ENCODE data around the gene CRYGB.
"Not testable (repeated sequence)": the region's sequence is repeated elsewhere in the genome, so short reads cannot be mapped to it uniquely, and the experiment has no call there.

The CRYGB gene

DNA sequence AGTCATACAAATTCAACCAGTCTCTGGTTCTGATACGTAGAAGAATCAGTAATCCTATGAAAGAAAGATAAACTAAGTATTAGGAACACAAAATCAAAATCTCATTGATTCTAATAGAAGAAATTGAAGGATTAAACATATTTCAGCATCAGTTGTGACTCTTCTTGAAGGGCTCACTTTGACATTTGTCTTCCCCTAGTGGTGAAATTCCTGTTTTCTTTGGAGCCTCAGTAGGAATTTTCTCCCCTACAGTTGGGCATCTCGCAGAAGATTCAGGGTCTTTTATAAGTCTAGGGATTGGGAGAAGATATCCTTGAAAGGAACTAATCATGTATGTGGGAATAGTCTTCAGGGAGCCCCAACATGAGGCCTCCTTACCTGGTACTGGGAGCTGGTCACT lies 2.8 kb upstream of the CRYGB start:
- DNase-seq, result no peak

DNA sequence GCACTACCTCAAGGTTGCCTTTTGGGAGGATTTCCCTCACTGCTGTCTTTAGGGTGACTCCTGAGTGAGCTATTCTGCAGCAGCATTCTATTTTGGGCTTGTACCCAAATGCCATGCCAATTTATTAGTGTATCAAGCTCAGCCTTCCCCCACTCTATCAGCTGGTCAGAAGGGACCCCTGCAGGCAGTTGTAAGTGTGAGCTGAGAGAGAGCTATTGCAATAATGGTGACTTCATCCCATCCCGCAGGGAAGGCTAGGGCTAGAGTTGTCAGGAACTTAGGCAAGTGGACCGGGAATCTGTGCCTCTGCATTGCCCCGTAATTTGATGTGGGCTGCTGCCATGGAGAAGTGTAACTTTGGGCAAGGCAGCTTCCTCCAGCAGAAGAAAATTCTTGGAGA lies 1.8 kb upstream of the CRYGB start:
- DNase-seq, result no peak

DNA sequence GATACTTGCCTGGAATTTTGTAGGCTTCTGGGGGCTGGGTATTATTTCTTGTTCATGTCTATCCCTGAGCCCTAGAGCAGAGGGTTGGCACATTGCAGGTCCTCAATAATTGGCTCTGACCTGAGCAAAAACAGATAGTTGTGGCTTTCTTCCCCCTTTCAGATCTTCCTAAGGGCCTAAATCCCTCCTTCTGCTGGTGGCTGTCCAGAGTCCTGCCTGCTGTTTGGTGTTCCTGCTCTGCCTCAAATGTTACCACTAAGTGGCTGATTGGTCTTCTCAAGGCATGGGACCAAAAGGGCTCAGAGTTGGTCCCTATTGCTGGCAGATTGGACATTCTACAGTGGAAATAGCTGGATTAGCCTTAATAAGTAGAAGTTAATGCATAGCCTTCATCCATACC lies 1.1 kb upstream of the CRYGB start:
- no peak for DNase-seq

DNA sequence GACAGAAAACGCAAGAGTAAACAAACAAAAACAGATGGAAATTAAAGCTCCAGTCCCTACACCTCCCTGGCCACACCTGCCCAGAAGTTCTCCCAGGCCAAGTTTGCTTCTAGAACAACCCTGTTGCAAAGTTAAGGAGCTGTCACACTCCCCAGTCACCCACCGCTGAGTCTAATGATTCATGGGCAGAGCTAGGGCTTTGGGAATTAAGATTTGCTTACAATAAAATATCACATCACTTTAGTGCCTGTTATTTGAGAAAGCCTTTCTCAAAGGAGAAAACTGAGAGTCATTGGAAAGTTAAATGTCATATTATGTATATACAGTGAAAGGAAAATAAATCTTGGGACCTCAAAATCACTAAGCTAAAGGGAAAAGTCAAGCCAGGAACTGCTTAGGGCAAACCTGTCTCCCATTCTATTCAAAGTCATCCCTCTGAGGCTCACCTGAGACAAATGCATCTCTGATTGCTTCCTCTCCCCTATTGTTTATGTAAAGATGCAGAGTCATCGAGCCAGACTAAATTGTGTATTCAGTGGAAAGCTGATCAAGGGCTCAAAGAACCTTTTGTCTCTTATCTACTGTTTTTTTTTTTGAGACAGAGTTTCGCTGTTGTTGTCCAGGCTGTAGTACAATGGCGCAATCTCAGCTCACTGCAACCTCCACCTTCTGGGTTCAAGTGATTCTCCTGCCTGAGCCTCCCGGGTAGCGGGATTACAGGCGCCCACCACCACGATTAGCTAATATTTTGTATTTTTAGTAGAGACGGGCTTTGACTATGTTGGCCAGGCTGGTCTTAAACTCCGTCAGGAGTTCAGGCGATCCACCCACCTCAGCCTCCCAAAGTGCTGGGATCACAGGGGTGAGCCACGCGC lies 2.8 kb downstream of the CRYGB start:
- no peak for DNase-seq

DNA sequence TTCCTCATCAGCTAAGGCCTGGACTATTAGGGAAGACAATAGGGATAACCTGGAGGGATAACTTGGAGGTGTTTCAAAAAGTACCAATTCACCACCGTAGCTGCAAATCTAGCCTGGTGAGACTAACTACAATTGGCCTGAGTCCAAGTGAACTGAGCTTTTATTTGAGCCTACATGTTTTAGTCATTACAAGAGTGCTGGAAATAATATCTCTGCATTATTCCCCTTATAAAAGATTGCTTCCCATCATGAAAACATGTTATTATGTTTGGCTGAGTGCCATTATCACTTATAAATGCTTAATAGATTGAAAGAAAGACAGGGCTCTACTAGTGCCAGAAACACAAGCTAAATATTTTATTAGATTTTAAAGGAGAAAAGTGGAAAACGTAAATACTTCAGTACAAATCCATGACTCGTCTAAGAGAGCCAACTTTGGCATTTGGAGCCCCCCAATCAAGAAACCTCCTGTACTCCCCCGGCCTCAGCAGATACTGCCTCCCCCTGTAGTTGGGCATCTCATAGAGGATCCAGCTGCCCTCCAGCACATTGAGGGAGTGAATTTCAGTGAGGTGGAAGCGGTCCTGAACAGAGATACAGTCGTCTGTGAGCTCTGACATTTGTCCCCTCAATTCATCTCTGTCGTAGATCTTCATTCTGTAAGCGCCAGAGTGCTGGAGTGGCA lies 3.6 kb downstream of the CRYGB start:
- no peak for DNase-seq

DNA sequence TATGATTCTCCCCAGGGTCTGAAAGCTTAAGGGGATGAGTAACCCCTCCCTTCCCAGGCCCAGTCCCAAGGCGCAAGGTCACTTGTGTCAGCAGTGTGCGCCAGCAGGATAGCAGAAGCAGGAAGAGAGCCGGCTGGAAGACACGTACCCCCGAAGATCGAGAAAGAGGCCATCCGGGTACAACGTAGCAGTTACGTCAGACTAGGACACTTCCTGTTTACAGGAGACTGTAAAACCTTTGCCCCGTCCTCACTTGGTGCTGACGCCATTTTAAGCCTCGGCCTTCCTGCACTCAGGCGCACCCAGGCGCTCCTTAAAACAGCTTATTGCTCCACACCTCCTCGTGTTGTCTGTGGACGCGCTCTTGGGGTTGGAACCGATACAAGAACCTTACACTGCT lies 6.5 kb downstream of the CRYGB start:
- DNase-seq, result no peak

DNA sequence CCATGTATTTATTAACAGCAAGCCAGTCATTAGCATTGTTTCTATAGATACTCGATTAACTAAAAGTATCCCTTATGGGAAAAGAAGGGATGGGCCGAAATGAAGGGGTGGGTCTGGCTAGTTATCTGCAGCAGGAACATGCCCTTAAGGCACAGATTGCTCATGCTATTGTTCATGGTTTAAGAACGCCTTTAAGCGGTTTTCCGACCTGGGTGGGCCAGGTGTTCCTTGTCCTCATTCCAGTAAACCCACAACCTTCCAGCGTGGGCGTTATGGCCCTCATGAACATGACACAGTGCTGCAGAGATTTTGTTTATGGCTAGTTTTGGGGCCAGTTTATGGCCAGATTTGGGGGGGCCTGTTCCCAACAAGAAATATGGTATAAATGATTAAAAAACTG lies 7.6 kb downstream of the CRYGB start:
- DNase-seq, result not testable (repeated sequence)

DNA sequence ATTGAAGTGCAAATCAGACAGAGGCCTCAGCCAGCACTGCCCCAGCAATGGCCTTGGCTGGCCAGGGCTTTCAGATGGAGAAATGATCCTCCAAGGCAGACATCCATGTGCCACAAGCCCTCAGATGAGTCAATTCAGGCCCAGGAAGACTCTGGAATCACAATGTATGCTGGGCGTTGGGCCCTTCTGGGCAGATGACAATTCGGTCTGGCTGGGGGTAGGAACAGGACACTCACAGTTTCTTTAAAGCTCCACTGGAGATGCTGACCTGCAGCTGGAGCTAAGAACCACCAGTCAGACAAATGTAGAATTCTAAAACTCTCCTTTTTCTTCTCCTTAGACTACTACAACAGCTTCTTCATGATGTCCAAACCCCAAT lies 9.3 kb downstream of the CRYGB start:
- DNase-seq, result no peak

DNA sequence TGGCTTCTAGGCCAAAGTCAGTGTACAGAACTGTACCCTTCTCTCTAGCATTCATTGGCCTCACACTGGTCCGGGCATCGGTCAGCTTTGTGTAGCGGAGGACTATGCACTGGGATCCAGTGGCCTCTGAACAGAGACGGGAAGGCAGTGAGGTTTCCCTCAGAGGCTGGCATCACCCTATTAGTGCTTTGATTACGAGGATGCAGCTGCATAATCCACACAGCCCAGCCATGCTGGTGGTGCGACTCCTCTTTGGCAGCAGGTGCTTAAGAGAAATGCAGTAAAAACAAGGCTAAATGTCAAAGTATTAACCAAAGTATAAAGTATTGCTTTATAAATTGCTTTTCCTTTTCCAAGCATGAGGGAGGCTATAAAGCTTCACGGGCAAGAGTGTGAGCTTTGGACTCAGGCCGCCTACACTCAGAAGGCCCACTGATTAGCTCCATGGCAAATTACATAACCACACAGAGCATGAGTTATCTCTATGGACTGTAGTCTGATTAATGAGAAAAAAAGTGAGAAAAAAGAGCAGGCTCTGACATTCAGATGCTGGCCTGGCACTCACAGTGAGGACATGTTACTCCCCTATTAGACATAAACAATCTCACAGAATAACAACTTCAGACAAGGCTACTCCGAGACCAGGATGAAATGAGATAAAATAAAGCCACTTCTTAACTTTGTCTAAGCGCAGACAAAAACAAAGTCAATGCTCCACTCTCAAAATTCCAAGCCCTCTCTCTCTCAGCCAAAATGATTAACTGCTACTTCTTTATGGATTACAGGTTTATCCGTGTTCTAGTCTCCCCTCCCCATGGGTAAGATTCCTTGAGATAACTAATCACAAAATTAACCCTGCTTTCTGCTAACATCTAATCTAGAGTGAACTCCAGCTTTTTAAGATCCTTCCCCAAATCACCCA lies 9.9 kb downstream of the CRYGB start:
- DNase-seq, result no peak

DNA sequence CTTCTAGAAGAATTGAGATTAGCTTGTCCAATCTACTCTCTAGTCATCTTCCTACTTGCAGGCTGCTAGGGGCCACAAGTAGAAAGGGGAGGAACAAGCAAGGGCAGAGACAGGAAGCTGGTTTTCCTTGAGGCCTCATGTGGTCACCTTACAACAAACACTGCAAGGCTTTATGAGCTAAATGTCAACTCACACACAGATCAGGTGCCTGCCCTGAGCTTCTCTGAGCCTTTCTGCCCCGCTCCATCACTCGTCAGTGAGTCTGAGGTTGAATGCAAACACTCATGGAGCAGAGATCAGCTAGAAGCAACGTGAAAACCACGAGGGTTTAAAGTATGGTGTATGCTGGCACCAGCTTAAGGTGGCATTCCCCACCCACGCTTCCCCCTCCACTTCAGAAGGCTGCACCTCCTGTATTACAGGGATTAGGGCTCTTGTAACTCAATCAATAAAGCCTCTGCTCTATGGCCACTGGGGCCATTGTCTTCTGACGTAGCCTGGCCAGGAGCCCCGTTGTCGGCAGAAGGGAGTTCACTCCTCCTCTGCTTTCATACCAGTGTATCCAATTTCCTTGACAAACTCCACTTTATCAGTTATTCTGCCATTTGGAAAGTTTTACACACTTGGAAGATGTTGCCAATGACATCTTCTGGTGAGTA lies 10.9 kb downstream of the CRYGB start:
- DNase-seq, result no peak

DNA sequence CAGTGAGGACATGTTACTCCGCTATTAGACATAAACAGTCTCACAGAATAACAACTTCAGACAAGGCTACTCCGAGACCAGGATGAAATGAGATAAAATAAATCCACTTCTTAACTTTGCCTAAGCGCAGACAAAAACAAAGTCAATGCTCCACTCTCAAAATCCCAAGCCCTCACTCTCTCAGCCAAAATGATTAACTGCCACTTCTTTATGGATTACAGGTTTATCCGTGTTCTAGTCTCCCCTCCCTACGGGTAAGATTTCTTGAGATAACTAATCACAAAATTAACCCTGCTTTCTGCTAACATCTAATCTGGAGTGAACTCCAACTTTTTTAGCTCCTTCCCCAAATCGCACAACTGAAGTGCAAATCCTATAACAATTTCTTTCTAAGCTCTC lies 15.2 kb downstream of the CRYGB start:
- no peak for DNase-seq

DNA sequence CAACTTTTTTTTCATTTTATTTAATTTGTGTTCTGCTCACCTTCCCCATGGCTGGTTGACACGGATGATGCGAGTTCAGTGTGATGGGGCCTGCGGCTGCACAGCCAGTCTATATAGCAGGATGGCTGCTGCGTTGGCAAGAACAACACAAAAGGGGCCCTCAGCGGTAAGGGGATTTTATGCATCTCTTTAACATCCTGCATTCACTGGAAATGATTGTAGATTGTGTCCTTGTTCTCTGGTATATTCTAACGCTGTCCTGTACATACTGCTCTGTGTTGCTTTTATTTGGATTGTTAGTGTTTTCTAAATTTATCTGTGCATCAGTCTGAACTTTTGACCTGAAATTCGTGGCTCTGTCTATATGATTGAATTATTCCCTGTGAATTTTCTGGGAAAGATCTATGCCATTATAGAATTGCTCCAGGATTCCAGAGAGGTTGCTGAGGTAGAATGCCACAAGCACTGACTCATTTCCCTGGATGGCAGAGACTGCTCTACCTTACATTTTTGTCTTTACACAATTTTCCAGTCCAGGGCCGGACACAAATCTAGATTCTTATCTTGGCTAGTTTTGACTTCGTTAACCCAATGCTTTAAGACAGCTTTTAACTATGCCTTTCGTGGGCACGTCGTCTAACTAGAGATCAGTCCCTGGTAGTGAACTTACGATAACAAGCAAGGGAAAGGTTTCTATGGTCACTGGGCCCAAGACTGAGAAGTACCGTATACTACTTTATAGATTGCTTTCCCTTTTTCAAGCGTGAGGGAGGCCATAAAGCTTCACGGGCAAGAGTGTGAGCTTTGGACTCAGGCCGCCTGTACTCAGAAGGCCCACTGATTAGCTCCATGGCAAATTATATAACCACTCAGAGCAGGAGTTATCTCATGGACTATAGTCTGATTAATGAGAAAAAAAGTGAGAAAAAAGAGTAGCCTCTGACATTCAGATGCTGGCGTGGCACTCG lies 15.9 kb downstream of the CRYGB start, which contains the start of gene CRYGC:
Gene CRYGC, minus strand, starts transcription at position 85 of the 968 bp plus-strand sequence. Its CDS starts 36 bp downstream, at position 49.
- DNase-seq, result no peak

DNA sequence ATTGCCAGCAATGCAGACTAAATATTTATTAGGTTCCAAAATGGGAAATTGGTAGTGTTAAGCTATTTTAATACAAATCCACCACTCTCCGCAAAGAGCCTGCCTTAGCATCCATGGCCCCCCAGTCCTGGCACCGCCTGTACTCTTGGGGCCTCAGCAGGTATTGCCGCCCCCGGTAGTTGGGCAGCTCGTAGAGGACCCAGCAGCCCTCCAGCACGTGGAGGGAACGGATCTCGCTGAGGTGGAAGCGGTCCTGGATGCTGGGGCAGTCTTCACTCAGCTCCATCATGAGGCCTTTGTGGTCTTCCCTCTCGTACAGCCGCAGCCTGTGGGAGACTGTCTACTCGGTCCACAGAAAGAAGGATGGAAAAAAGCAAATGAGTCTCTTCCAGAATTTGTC lies 17.8 kb downstream of the CRYGB start:
- DNase-seq, result no peak

DNA sequence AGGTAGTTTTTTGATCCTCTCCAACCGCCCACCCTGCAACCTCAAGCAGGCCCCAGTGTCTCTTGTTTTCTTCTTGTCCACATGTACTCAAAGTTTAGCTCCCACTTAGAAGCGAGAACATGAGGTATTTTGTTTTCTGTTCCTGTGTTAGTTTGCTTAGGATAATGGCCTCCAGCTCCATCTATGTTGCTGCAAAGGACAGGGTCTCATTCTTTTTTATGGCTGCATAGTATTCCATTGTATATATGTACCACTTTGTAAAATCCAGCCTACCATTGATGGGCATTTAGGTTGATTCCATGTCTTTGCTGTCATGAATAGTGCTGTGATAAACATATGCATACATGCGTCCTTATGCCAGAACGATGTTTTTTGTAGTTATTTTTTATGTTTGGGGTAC lies 18.9 kb downstream of the CRYGB start:
- DNase-seq, result no peak

DNA sequence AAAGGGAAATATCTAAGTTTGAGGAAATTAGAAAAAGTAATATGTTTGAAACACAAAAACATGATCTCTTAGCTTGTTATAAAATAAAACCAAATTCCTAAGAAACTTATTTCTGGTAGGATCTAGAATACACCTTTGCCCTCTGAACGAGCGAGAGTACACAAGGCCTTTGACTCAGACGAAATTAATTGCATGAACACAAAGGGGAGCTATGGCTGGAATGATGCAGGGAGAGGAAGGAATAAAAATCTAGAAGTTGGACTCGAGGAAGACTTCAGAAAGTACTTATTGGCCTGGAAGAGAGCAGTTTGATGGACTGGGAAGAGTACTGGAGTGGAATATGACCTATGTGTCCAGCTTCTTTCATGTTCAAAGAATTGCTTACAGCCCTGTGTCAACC lies 20.7 kb downstream of the CRYGB start:
- no peak for DNase-seq

DNA sequence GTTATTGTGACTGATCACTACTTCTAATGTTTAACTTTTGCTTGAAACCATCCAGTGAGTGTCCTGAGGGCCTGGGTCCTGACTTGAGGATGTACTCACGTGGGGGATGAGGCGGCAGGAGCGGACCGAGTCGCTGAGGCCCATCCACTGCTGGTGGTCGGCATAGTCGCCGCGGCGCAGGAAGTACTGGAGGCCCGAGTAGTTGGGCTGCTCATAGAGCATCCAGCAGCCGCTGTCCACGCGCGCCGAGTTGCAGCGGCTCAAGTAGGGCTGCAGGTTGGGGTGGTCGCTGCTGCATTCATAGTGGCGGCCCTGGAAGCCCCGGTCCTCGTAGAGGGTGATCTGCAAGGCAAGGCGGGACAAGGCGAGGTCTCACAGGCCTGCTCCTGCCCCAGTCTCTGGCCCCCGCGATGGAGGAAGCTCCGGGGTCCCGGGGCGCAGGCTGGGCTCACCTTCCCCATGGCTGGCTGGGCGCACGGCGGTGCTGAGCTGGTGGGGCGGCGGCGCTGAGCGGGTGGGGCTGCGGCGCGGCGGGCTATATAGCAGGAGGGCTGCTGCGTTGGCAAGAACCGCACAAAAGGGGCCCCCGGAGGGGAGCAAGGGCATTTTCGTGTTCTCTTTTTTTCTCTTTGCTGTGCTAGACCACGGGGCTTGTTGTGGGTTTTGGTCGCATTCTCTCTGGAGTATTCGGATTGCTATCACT lies 21.8 kb downstream of the CRYGB start, which contains the start of gene CRYGD:
Gene CRYGD, minus strand, starts transcription at position 512 of the 703 bp plus-strand sequence. Its CDS starts 51 bp downstream, at position 461.
- not testable (repeated sequence) for DNase-seq

DNA sequence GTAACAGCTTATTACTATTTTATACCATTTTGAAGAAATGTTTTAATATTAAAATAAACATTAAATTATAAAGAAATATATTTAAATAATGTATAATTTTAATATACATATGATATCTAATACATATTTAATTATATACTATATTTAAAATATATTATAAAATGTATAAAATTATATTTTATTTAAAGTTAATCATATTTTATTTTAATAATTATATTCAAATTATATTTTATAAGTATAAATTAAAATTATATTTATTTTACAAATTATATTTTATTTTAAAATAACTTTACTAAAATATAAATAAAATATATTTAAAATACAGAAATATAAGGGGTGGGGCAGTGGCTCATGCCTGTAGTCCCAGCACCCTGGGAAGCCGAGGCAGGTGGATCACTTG lies 23.7 kb downstream of the CRYGB start:
- DNase-seq, result no peak

DNA sequence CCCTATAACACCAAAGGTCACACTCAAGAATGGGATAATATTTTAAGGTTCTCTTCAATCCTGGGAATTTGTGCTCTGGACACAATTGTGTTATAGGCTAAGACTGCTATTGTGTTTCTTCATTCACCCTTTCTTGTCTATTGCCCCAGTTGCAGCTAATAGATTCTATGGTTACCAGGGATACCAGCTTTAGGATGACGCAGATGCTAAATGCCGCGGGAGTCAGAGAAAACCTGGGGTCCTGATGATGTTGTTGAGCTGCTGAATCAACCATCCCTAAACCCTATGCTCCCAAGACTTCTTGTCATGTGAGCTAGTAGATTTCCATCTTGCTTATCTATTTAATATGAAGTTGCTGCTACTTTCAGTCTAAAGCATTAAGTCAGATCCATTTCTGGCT lies 27.0 kb downstream of the CRYGB start:
- DNase-seq, result no peak

DNA sequence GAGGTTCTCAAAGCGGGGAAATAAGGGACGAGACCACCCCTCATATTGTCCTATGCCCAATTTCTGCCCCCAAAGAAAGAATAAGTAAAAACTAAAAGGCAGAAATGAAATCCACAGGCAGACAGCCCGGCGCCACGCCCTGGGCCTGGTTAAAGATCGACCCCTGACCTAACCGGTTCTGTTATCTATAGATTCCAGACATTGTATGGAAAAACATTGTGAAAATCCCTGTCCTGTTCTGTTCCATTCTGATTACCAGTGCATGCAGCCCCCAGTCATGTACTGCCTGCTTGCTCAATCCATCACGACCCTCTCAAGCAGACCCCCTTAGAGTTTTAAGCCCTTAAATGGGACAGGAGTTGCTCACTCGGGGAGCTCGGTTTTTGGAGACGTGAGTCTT lies 28.6 kb downstream of the CRYGB start:
- DNase-seq, result not testable (repeated sequence)

DNA sequence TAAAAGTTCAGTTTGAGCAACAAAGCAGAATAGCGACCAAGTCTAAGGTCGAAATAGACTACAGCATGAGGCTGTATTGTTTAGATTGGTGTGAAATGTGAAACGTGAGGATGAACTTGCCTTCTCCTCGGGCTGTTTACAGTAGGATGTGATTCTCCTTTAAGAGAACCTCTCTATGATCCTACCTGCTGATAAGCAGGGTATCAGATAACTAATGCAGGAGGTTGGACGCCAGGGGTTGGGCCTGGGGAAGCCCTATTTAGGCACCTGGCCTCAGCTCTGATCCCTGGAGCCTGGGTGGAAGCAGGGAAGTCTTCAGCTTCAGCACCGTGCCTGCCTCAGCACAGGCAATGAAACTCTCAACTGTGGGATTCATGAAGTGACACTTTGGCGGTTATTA lies 33.0 kb downstream of the CRYGB start:
- DNase-seq, result no peak

Data from CD4-positive, alpha-beta T cell treated with Interleukin-17A for 4 hours (primary cell).